WTC11 (cell line): ENCODE data around the gene SHF. TPM values are rescaled to one million over a fixed set of nuclear protein-coding genes. Genes with fewer than 3 reads are reported as not detected.

Experiments used
- ATAC-seq: fragments of 200-7000 bp; cut with Tn5 transposase; 2 replicates; pipeline ENCODE4 v1.10.0; 2021; ENCODE audit warnings: mild to moderate bottlenecking, moderate library complexity
- CTCF ChIA-PET: fragments of 300-600 bp; sonication (Branson Sonifier 250); formaldehyde crosslinking; loops from one replicate; lab custom pipeline; 2021; ENCODE audit warnings: antibody characterized with exemption; lab: Charles Lee
- POLR2A ChIA-PET: fragments of 350-600 bp; sonication (Branson Sonifier 250); formaldehyde crosslinking; loops from one replicate; lab custom pipeline; 2021; ENCODE audit warnings: antibody characterized with exemption; lab: Charles Lee
- DNase-seq: peaks from one replicate; pipeline ENCODE4 v3.0.0; 2021; ENCODE audit warnings: low spot score
- H3K27ac Mint-ChIP-seq: 2 replicates; pipeline ENCODE4 v1.8.0; 2021; ENCODE audit warnings: mixed read lengths
- H3K27me3 Mint-ChIP-seq: 2 replicates; pipeline ENCODE4 v1.8.0; 2021; ENCODE audit warnings: low read depth, mild to moderate bottlenecking, moderate library complexity, mixed read lengths
- H3K36me3 Mint-ChIP-seq: 2 replicates; pipeline ENCODE4 v1.8.0; 2021; ENCODE audit warnings: mixed read lengths
- H3K4me1 Mint-ChIP-seq: 2 replicates; pipeline ENCODE4 v1.8.0; 2022; ENCODE audit warnings: mixed read lengths
- H3K4me3 Mint-ChIP-seq: 2 replicates; pipeline ENCODE4 v1.8.0; 2021; ENCODE audit warnings: mild to moderate bottlenecking, moderate library complexity, mixed read lengths
- H3K9me3 Mint-ChIP-seq: 2 replicates; pipeline ENCODE4 v1.8.0; 2021; ENCODE audit warnings: mixed read lengths
- AR ChIP-seq: fragments of 250-450 bp; sonication (Bioruptor Pico); IDR thresholded peaks from 2 replicates; pipeline ENCODE4 v1.9.0; 2021; ENCODE audit warnings: mild to moderate bottlenecking
- ATF2 ChIP-seq: sonication (generic); formaldehyde crosslinking; IDR thresholded peaks from 2 replicates; pipeline ENCODE4 v1.8.1; 2022; ENCODE audit warnings: low read depth, missing genetic modification reagents, borderline replicate concordance
- CBFB ChIP-seq: sonication (generic); formaldehyde crosslinking; IDR thresholded peaks from 2 replicates; pipeline ENCODE4 v1.8.1; 2022; ENCODE audit warnings: mild to moderate bottlenecking, low read depth, missing genetic modification reagents
- CDX4 ChIP-seq: fragments of 250-450 bp; sonication (Bioruptor Pico); IDR thresholded peaks from 2 replicates; pipeline ENCODE4 v1.9.0; 2021; ENCODE audit warnings: moderate library complexity, mild to moderate bottlenecking, inconsistent platforms, borderline replicate concordance
- CTCF ChIP-seq: fragments of 200-600 bp; IDR thresholded peaks from 2 replicates; pipeline ENCODE4 v1.8.0; 2022; ENCODE audit warnings: antibody characterized with exemption
- FOXK1 ChIP-seq: sonication (generic); formaldehyde crosslinking; IDR thresholded peaks from 2 replicates; pipeline ENCODE4 v1.8.0; 2022; ENCODE audit warnings: mild to moderate bottlenecking, moderate library complexity, missing genetic modification reagents
- FOXP4 ChIP-seq: sonication (generic); formaldehyde crosslinking; IDR thresholded peaks from 2 replicates; pipeline ENCODE4 v1.8.0; 2022; ENCODE audit warnings: mild to moderate bottlenecking, missing genetic modification reagents
- GABPB1 ChIP-seq: sonication (generic); formaldehyde crosslinking; IDR thresholded peaks from 2 replicates; pipeline ENCODE4 v1.8.1; 2023; ENCODE audit warnings: mild to moderate bottlenecking, missing genetic modification reagents
- HMGA2 ChIP-seq: fragments of 250-450 bp; sonication (Bioruptor Pico); IDR thresholded peaks from 2 replicates; pipeline ENCODE4 v1.4.0; 2021; ENCODE audit warnings: mild to moderate bottlenecking, moderate library complexity
- HMGXB4 ChIP-seq: sonication (generic); formaldehyde crosslinking; IDR thresholded peaks from 2 replicates; pipeline ENCODE4 v1.8.1; 2023; ENCODE audit warnings: mild to moderate bottlenecking, moderate library complexity, missing genetic modification reagents
- MAX ChIP-seq: sonication (generic); formaldehyde crosslinking; IDR thresholded peaks from 2 replicates; pipeline ENCODE4 v1.8.0; 2022; ENCODE audit warnings: mild to moderate bottlenecking, missing genetic modification reagents
- NR1H2 ChIP-seq: sonication (generic); formaldehyde crosslinking; IDR thresholded peaks from 2 replicates; pipeline ENCODE4 v1.9.0; 2021; ENCODE audit warnings: mild to moderate bottlenecking, moderate library complexity, missing genetic modification reagents
- RORB ChIP-seq: fragments of 250-450 bp; sonication (Bioruptor Pico); IDR thresholded peaks from 2 replicates; pipeline ENCODE4 v1.9.0; 2021; ENCODE audit warnings: mild to moderate bottlenecking
- SMAD3 ChIP-seq: sonication (generic); formaldehyde crosslinking; IDR thresholded peaks from 2 replicates; pipeline ENCODE4 v1.8.0; 2022; ENCODE audit warnings: missing genetic modification reagents, mild to moderate bottlenecking, borderline replicate concordance
- SOX15 ChIP-seq: fragments of 250-450 bp; sonication (Bioruptor Pico); IDR thresholded peaks from 2 replicates; pipeline ENCODE4 v1.9.0; 2021; ENCODE audit warnings: mild to moderate bottlenecking
- TCF7 ChIP-seq: sonication (generic); formaldehyde crosslinking; IDR thresholded peaks from 2 replicates; pipeline ENCODE4 v1.8.0; 2022; ENCODE audit warnings: mild to moderate bottlenecking, low read depth, missing genetic modification reagents, moderate library complexity
- TEAD1 ChIP-seq: sonication (generic); formaldehyde crosslinking; IDR thresholded peaks from 2 replicates; pipeline ENCODE4 v1.8.0; 2022; ENCODE audit warnings: mild to moderate bottlenecking, missing genetic modification reagents
- TEAD4 ChIP-seq: sonication (generic); formaldehyde crosslinking; IDR thresholded peaks from 2 replicates; pipeline ENCODE4 v1.8.0; 2022; ENCODE audit warnings: mild to moderate bottlenecking, missing genetic modification reagents
- ZNF423 ChIP-seq: fragments of 250-450 bp; sonication (Bioruptor Pico); IDR thresholded peaks from 2 replicates; pipeline ENCODE4 v2.1.2; 2022; ENCODE audit warnings: mild to moderate bottlenecking, moderate library complexity
- total RNA-seq: library from RNA; stranded (reverse); gene quantifications from 3 replicates; pipeline ENCODE4 v1.2.3, GENCODE V29; 2021

Gene SHF
- total RNA-seq, 1 experiment from 2014 or later = 30.6 TPM

GRCh38 chr15:45198337-45199135 lies 10.8 kb upstream of the SHF start:
- Mint-ChIP-seq H3K4me3 (no peak overlapping the region), H3K27ac (peak overlapping the region; percentile 87), H3K36me3 (no peaks in the 10 kb centered on the region), H3K4me1 (peaks cover 7% of the 10 kb centered on the region), H3K27me3 (peaks cover 4% of the 10 kb centered on the region), H3K9me3 (no peaks in the 10 kb centered on the region)
- POLR2A ChIA-PET = interaction anchor here (0.7 to 2.3 kb wide), 3 partner anchors 11 to 40 kb away, joined by 4 to 6 read pairs (median 5); partner anchors contain the start of gene SHF
- peak; percentile 62 for ATAC-seq
- CTCF ChIA-PET = interaction anchor here (0.7 to 9.5 kb wide), 15 partner anchors 9 to 204 kb away, joined by 3 to 156 read pairs (median 5); partner anchors contain the start of genes GATM and SHF
- TF ChIP-seq CBFB (CRISPR knock-in tag) (no peak), CTCF (peak; percentile 46), TEAD1 (CRISPR knock-in tag) (peak; percentile 42; the same call in 1 of the 2 replicates), HMGXB4 (peak; percentile 70), RORB (CRISPR knock-in tag) (no peak), ATF2 (CRISPR knock-in tag) (no peak), FOXP4 (CRISPR knock-in tag) (0 out of 2 replicates have a peak, but pooled peaks have one; percentile 13), MAX (CRISPR knock-in tag) (peak; percentile 30; the same call in 1 of the 2 replicates), ZNF423 (CRISPR knock-in tag) (peak; percentile 28; the same call in 1 of the 2 replicates), HMGA2 (peak; percentile 4; the same call in 1 of the 2 replicates), FOXK1 (0 out of 2 replicates have a peak, but pooled peaks have one; percentile 15), GABPB1 (peak; percentile 49; the same call in 1 of the 2 replicates), SMAD3 (0 out of 2 replicates have a peak, but pooled peaks have one; percentile 41)
- DNase-seq = peak; percentile 90

GRCh38 chr15:45197512-45197911 lies 9.7 kb upstream of the SHF start:
- H3K4me3 Mint-ChIP-seq = no peak overlapping the region
- peaks cover 7% of the 10 kb centered on the region for H3K4me1 Mint-ChIP-seq
- no peak for DNase-seq
- ChIA-PET CTCF (interaction anchor here (0.8 to 9.5 kb wide), 11 partner anchors 10 to 205 kb away, joined by 3 to 156 read pairs (median 6); partner anchors contain the start of genes GATM and SHF), POLR2A (interaction anchor here (1.0 to 2.3 kb wide), 2 partner anchors 10 to 34 kb away, joined by 5 to 6 read pairs; partner anchors contain the start of gene SHF)
- no peaks in the 10 kb centered on the region for H3K9me3 Mint-ChIP-seq
- no peak overlapping the region for H3K27ac Mint-ChIP-seq
- ATAC-seq = no peak
- H3K27me3 Mint-ChIP-seq = peaks cover 4% of the 10 kb centered on the region
- no peaks in the 10 kb centered on the region for H3K36me3 Mint-ChIP-seq
- no peak for TF ChIP-seq TEAD4 (CRISPR knock-in tag)
- no peak for TF ChIP-seq CDX4 (CRISPR knock-in tag)
- TF ChIP-seq TCF7 (CRISPR knock-in tag) = no peak
- no peak for TF ChIP-seq SMAD3
- no peak for TF ChIP-seq FOXP4 (CRISPR knock-in tag)
- no peak for TF ChIP-seq AR (CRISPR knock-in tag)
- no peak for TF ChIP-seq NR1H2
- no peak for TF ChIP-seq SOX15 (CRISPR knock-in tag)
